GM10248 (cell line): ENCODE results near the gene NPFFR1.

Experiments
- CTCF ChIA-PET: fragments of 300-600 bp; sonication (Branson Sonifier 250); formaldehyde crosslinking; extraction: SDS; loops from one replicate; lab custom pipeline; 2021; ENCODE audit warnings: antibody characterized with exemption; lab: Yijun Ruan, JAX
- POLR2A ChIA-PET: fragments of 350-650 bp; sonication (Branson Sonifier 250); formaldehyde crosslinking; extraction: SDS; loops from one replicate; lab custom pipeline; 2020; ENCODE audit warnings: antibody characterized with exemption; lab: Yijun Ruan, JAX
- DNase-seq: peaks from one replicate; pipeline ENCODE4 v3.0.0; 2012; ENCODE audit errors: extremely low spot score
- CTCF ChIP-seq: IDR thresholded peaks from 2 replicates; pipeline ENCODE4 v1.5.1; 2012; ENCODE audit warnings: mild to moderate bottlenecking, low read depth; ENCODE audit errors: extremely low read depth, missing control alignments, control extremely low read depth

The NPFFR1 gene

GRCh38 chr10:70317272-70317942, 33.6 kb upstream of the NPFFR1 start:
- ChIA-PET CTCF (interaction anchor here (0.7 to 1.5 kb wide), 3 partner anchors 15 to 96 kb away, joined by 3 read pairs; no protein-coding TSS in a partner anchor), POLR2A (no interaction called here)
- DNase-seq = no peak
- no peak for TF ChIP-seq CTCF

- POLR2A ChIA-PET = no interaction called here
- CTCF ChIA-PET = no interaction called here
- DNase-seq = no peak
- no peak for TF ChIP-seq CTCF
Measured at GRCh38 chr10:70315815-70316214, 32.0 kb upstream of the NPFFR1 start.

GRCh38 chr10:70315276-70315675, 31.5 kb upstream of the NPFFR1 start:
- CTCF ChIA-PET = interaction anchor here (1.2 to 1.3 kb wide), 2 partner anchors 42 to 49 kb away, joined by 3 to 5 read pairs; no protein-coding TSS in a partner anchor

GRCh38 chr10:70312972-70313371, 29.2 kb upstream of the NPFFR1 start:
- CTCF ChIA-PET = interaction anchor here (0.8 to 1.4 kb wide), 4 partner anchors 30 to 48 kb away, joined by 3 read pairs; no protein-coding TSS in a partner anchor
- DNase-seq = no peak
- no peak for TF ChIP-seq CTCF

More at GRCh38 chr10:70315276-70315675, 31.5 kb upstream of the NPFFR1 start:
- no peak for DNase-seq
- TF ChIP-seq CTCF = no peak
- POLR2A ChIA-PET = no interaction called here

GRCh38 chr10:70312249-70312648, 28.4 kb upstream of the NPFFR1 start:
- ChIA-PET POLR2A (no interaction called here), CTCF (interaction anchor here (0.8 to 1.4 kb wide), 4 partner anchors 31 to 48 kb away, joined by 3 read pairs; no protein-coding TSS in a partner anchor)
- no peak for TF ChIP-seq CTCF
- DNase-seq = no peak

More at GRCh38 chr10:70312972-70313371, 29.2 kb upstream of the NPFFR1 start:
- POLR2A ChIA-PET = no interaction called here

- TF ChIP-seq CTCF = no peak
- ChIA-PET CTCF (no interaction called here), POLR2A (no interaction called here)
- no peak for DNase-seq
Measured at GRCh38 chr10:70311698-70312097, 27.9 kb upstream of the NPFFR1 start.
